HG03108 (cell line): ENCODE results near the gene MANEAL.
"Not testable (repeated sequence)": the region's sequence is repeated elsewhere in the genome, so short reads cannot be mapped to it uniquely, and the experiment has no call there.

Source experiments
- ATAC-seq: cut with Tn5 transposase; IDR thresholded peaks from one replicate; pipeline ENCODE4 v1.9.1; 2021; ENCODE audit warnings: moderate library complexity; ENCODE audit not compliant: unreplicated experiment

Gene MANEAL

DNA sequence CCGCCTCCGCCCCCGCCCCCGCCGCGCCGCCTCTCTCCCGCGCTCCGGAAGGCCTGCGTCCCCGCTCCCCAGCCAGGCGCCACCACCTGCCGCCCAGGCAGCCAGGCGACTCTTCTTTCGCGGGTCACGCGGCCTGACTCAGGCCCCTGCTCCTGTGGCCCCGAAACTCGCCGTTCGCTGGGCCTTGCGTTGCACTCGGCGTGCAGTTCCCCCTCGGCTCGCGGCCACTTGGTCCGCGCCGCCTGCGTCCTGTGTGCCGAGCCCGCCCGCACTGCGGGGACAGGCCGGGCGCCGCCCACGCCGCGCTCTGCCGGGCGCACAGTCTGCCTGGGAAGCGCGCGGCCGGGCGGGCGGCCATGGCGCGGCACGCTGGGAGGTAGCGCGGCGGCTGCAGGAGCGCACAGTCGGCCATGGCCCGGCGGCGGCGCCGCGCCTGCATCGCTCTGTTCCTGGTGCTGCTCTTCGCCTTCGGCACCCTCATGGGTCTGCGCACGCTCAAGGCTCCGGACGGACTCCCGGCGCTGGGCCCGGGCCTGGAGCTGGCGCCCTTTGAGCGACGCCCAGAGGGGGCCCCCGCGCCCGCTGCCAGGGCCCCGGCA lies at the start of gene MANEAL:
MANEAL (plus strand) TSS at position 75 of the 599 bp plus-strand sequence; CDS start at position 411, 336 bp downstream.
- peak; percentile 41 for ATAC-seq

- no peak for ATAC-seq
Measured at GRCh38 chr1:37746806-37747205, 46.8 kb upstream of the MANEAL start.

DNA sequence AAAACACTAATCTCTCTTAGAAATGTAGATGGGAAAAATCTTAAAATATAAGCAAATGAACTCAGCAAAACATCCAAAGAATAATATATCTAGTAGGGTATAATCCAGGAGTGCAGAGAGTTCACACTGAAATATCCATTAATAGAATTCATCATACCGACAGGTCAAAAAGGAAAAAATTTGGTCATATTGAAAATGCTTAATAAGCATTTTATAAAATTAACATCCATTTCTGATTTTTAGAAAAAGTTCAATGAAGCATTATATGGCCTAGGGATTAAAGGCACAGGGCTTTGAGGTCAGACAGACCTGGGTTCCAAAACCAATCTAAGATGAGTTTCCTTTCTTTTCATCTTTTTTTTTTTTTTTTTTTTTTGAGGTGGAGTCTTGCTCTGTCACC lies 45.1 kb upstream of the MANEAL start:
- ATAC-seq = no peak

GRCh38 chr1:37752213-37752582 lies 41.4 kb upstream of the MANEAL start:
- no peak for ATAC-seq

DNA sequence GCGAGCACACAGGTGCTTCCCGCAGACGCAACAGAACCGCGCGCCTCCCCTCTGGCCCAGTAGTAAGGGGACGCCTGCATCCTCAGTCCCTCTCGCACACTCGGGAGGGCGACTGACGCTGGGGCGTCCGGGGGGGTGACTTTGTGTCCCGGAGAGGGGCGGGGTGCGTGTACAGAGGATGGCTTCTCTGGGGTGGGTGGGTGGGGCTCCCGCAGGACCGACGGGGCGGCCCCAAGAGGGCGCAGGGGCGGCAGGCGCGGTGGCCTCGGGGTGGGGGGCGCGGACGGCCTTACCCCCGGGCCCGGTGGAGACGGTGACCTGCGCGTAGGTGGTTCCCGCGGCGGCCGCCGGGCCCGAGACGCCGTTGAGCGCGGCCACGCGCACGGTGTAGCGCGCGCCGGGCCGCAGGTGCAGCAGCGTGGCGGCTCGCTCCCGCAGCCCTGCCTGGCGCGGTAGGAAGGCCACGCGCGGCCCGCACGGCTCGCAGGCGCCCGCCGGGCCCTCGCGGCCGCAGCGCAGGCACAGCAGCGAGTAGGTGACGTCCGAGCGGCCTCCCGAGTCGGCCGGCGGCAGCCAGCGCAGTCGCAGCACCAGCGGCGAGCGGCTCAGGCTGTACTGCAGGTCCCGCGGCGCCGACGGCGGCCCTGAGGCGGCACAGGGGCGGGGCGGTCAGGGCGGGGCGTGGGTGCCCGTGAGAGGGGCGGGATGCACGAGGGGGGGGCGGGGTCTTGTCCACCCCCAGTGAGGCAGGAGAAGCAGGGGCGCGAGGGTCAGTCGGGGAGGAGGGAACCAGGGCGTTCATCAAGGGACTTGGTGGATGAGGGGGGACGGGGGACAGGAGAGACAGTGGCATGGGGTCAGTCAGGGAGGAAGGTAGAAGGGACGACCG lies 40.8 kb upstream of the MANEAL start:
- ATAC-seq = no peak

DNA sequence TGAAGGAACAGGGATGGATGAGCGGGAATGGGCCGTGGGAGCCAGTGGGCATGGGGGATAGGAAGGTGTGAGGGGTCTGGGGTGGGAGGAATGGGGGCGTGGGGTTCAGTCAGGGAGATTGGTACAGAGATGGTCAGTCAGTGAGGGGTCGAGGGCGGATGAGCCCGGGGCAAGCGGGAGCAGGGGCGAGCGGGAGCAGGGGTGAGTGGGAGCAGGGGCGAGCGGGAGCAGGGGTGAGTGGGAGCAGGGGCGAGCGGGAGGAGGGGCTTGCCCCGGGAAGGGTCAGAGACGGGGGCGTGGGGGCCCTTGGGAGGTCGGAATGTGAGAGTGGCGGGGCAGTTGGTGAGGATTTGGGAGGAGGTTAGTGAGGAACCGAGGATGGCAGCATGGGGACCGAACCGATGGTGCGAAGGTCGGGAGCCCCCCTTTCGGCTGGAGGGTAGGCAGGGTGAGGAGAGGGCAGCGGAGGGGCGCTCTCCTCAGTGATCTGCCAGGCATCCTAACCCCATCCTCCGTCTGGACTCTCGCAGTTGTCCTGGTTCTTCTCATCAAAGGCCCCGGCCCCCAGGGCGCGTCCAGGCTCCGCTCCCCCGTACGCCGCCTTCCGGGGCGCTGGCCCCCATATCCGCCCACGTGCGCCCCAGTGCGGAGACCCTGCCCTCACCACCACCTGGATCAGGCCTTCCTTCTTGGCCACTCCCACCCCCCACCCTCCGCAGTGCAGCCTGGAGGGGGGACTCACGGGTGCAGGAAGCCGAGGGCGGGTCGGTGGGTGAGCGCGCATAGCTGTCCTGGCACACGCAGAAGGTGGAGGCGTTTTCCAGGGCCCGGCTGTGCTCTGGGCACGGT lies 40.0 kb upstream of the MANEAL start:
- ATAC-seq = no peak

DNA sequence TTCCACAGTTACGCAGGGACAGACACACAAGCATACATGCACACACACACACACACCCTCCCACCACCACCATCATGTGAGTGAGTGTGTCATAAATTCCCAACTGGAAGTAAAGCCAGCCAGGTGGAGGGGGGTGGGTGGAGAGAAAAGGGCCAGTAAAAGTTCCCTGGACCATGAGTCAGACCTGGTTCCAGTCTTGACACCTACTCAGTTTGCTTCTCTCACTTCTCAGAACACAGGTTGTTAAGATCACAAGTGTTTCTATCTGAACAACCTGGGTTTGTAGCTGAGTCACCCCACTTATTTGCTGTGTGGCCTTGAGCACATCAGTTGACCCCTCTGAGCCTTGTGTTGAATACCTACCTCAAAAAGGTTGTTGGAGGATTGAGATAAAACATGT lies 38.4 kb upstream of the MANEAL start:
- ATAC-seq = no peak

DNA sequence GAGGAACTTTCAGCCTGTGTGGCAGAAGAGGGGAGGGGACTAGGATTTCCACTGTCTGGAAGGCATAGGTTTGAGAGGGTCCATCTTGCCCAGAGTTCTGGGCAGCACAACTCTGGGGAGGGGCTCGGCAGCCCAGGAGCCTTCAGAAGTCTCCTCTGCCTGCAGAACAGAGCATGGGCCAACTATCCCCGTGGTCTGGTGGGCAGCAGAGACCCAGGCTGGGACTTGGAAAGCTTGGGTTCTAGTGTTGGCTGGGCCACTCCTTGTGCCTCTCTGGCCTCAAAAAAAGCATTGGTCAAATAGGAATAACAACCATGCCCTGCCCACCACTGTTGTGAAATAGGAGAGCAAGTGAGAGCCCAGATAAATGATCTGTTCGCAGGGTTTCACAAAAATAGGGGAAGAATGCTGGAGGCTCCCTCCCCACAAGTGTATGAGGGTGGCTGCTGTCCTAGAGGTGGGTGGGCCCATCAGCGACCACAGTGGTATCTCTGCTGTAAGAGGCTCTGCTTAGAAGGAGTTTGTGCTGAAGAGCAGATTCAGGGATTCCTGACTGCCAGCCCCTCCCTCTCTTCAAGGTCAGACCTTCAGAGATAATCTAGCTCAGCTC lies 37.6 kb upstream of the MANEAL start:
- ATAC-seq = no peak

DNA sequence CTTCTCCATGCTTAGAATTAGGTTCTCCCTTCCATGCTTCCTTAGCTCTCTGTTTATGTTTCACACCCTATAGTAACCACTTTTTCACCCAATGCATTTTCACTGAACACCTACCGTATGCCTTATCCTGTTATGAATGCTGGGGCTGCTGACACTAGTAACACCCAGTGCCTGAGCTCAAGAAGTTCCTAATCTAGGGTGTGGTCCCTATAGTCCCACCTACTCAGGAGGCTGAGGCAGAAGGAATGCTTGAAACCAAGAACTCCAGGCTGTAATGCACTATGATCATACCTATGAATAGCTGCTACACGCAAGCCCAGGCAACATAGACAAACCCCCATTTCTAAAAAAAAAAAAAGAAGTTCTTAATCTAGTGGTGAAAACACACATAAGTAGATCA lies 34.2 kb upstream of the MANEAL start:
- ATAC-seq = no peak

DNA sequence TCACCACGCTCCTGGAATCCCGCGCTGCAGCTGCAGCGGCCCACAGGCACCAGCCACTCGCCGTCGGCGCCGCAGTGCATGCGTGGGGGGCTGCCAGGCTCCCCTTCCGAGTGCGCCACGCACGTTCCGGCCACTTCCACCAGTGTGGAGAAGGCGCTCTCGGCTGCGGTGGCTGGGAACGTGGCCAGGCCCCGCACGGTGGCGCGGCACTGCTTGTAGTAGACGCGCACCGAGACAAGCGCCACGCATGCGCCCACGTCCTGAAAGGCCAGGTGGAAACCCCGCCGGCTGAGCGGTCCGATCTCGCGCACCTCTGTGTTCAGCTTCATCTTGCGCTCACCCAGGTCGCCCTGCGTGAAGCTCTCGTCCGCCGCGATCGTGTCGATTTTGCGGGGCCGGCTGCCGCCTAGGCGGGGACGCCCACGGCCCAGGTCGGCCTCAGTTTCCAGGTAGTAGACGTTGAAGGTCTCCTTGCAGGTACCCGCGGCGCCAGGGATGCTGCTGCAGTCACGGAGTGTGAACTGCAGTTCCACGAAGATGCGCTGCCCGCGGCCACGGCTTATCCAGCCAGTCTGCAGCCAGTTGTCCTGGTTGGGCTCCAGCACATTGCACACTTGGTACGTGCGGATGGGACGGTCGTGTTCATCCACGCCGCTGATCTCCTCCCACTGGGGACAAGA lies 32.1 kb upstream of the MANEAL start:
- ATAC-seq = no peak

DNA sequence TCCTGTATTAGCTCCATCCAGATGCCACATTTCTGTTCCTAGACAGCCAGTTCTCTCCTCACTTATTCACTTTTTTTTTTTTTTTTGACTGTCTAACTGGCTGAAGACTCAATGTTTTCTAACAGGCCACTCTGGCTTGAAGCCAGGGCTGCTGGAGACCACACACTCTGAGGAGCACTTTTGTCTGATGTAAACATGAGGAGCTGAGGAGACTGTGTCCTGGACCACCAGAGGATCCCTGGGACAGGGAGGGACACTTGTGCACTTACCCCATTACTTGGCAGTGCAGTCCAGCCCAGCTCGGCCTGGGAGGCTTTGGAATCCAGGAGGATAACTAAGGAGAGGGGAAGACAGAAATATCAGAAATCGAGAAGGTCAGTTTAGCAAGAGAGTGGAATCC lies 31.1 kb upstream of the MANEAL start:
- ATAC-seq = no peak

DNA sequence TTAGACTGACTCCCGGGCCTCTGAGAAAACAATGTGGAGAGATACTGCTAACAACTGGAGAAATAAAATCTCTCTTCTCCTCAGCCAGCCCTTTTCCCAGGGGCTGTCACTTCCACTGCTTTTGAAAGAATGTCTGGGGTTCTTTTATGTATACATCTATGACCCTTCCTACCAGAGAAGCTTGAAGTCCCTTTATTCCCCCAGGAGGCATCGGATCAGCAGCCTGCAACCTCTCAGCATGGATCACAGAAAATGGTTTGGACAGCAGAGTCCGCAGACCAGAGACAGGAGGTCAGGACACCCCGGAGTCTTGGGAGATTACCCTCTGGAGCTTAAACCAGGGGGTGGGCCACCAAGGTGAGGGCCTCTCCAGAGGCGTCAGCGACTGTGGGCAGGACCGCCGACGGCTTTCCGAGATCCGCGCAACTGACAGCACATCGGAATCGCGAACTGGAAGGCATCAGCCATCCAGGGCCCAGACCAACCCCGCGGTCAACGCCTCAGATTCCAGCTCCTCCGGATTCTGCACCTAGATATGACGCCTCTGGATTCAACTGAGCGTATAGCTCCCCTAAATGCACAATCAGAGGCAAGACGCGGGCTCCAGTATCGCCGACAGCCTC lies 29.7 kb upstream of the MANEAL start:
- no peak for ATAC-seq

DNA sequence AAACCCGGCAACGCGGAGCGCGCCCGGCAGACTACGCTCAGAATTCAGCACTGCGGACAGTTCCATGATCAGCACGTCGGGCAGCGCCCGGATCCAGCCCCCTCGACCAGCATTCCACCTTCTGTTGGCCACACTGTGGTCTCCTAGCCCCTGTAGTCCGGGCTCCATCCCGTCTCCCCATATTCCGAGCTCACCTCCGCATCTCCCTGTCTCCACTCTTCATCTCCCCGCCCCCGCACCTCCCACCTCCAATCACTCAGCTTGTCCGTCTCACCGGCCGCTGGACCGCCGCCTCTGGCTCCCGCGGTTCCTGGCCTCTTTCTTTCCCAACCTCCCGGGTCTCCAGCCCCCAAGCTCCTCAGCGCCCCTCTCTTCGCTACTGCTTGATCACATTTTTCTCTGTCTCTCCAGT lies 29.2 kb upstream of the MANEAL start:
- ATAC-seq = no peak

- no peak for ATAC-seq
Measured at GRCh38 chr1:37764888-37765441, 28.7 kb upstream of the MANEAL start, which contains the start of gene EPHA10. EPHA10 (minus strand) TSS chr1:37765120; CDS start chr1:37765066, 54 bp downstream.

GRCh38 chr1:37765916-37766664 lies 27.6 kb upstream of the MANEAL start:
- ATAC-seq = no peak

DNA sequence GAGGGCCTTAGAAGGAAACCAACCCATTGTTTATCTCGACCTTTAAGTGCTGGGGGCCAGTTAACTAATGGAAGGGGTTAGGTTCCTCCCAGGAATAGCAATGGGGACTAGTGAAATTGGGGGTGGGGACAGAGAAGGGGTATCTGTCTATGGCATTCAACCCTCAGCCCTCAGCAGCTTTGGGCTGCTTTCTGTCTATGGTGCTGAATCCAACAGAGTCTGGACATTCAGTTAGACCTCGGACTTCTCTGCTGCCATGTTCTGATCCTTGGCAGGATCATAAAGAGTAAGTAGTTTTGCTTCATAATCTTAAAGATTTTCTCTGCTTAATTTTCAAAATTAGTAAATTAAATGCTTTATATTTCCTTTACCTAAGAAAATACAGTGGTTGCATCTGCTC lies 26.2 kb upstream of the MANEAL start:
- no peak for ATAC-seq

- not testable (repeated sequence) for ATAC-seq
Measured at GRCh38 chr1:37771440-37771839, 22.2 kb upstream of the MANEAL start.

GRCh38 chr1:37776946-37777516 lies 16.6 kb upstream of the MANEAL start:
- no peak for ATAC-seq

- ATAC-seq = no peak
Measured at GRCh38 chr1:37778654-37779053, 15.0 kb upstream of the MANEAL start.
